ENCODE results near the gene GAST.
"Not testable (repeated sequence)": the region's sequence is repeated elsewhere in the genome, so short reads cannot be mapped to it uniquely, and the experiment has no call there.

The GAST gene

GRCh38 chr17:41684035-41684434 lies 28.1 kb upstream of the GAST start:
- DNase-seq, result no peak

- DNase-seq, result not testable (repeated sequence)
Observed at GRCh38 chr17:41685753-41686152, 26.4 kb upstream of the GAST start.

GRCh38 chr17:41686281-41686680 lies 25.9 kb upstream of the GAST start:
- no peak for DNase-seq

GRCh38 chr17:41687828-41688640 lies 24.1 kb upstream of the GAST start:
- DNase-seq, result peak; percentile 44

GRCh38 chr17:41688641-41689496 lies 23.3 kb upstream of the GAST start, which contains the start of gene EIF1:
EIF1 (plus strand) TSS chr17:41688885; CDS start chr17:41689039, 154 bp downstream.
- peak; percentile 100 for DNase-seq

GRCh38 chr17:41689497-41690299 lies 22.4 kb upstream of the GAST start:
- peak; percentile 73 for DNase-seq

GRCh38 chr17:41690497-41690896 lies 21.6 kb upstream of the GAST start:
- DNase-seq, result no peak

GRCh38 chr17:41691031-41691777 lies 20.9 kb upstream of the GAST start:
- no peak for DNase-seq

- no peak for DNase-seq
Observed at GRCh38 chr17:41692722-41693521, 19.2 kb upstream of the GAST start.

GRCh38 chr17:41695134-41695661 lies 16.9 kb upstream of the GAST start:
- peak; percentile 10 for DNase-seq

GRCh38 chr17:41695954-41696757 lies 16.0 kb upstream of the GAST start:
- DNase-seq, result peak; percentile 81

GRCh38 chr17:41697122-41697962 lies 14.8 kb upstream of the GAST start:
- no peak for DNase-seq

GRCh38 chr17:41700843-41701242 lies 11.3 kb upstream of the GAST start:
- DNase-seq, result not testable (repeated sequence)

GRCh38 chr17:41702712-41703111 lies 9.4 kb upstream of the GAST start:
- no peak for DNase-seq

GRCh38 chr17:41705271-41705991 lies 6.7 kb upstream of the GAST start:
- peak; percentile 34 for DNase-seq

- DNase-seq, result no peak
Observed at GRCh38 chr17:41707803-41708669, 4.1 kb upstream of the GAST start.

- peak; percentile 67 for DNase-seq
Observed at GRCh38 chr17:41710472-41711090, 1.6 kb upstream of the GAST start.

All from fibroblast of skin of right quadriceps (primary cell).